Body of pancreas (tissue), 4 donors: Measurements from ENCODE around the gene MRPL21. TPM values are rescaled to one million over a fixed set of nuclear protein-coding genes. Genes with fewer than 3 reads are reported as not detected.
A peak's percentile ranks its signal among the peaks of the same experiment; 100 is the strongest.

Experiments
- ATAC-seq: fragments of 150-250 bp; one replicate; pipeline ENCODE4 v1.9.1; 2016
- DNase-seq, 4 donors: peaks; one replicate each; pipeline ENCODE4 v3.0.0-alpha.2; 2019
- H3K27ac ChIP-seq, 4 donors: fragments of 200-600 bp; sonication (generic); 1 replicate in 3 of 4; 2 replicates in 1 of 4; pipeline versions ENCODE4 v1.5.1 to v1.6.1; 2016 to 2019; ENCODE audit warnings: mild to moderate bottlenecking in 1 of 4, mixed read lengths in 1 of 4, moderate library complexity in 1 of 4
- H3K27me3 ChIP-seq, 2 donors: fragments of 200-600 bp; sonication (generic); one replicate each; pipeline ENCODE4 v1.6.0; 2016; ENCODE audit warnings: mild to moderate bottlenecking in 1 of 2
- H3K36me3 ChIP-seq, 2 donors: fragments of 200-600 bp; sonication (generic); replicated peaks in 1 of 2; 2 replicates each; pipeline ENCODE4 v1.5.1; 2016; ENCODE audit warnings: low read depth in 2 of 2; ENCODE audit not compliant: insufficient read depth in 1 of 2
- H3K4me1 ChIP-seq: fragments of 200-600 bp; sonication (generic); one replicate; pipeline ENCODE4 v1.6.0; 2016
- H3K4me3 ChIP-seq, 2 donors: fragments of 200-600 bp; sonication (generic); 1 replicate in 1 of 2; 2 replicates in 1 of 2; pipeline ENCODE4 v1.5.1; 2016 to 2019
- H3K9me3 ChIP-seq, 3 donors: fragments of 200-600 bp; sonication (generic); 1 replicate in 2 of 3; 2 replicates in 1 of 3; pipeline ENCODE4 v1.5.1; 2016
- CTCF ChIP-seq, 7 experiments: fragments of 450-650 bp in 4 of 7; fragments of 200-600 bp in 3 of 7; sonication (generic) in 3 of 7; IDR thresholded peaks; one replicate each; pipeline ENCODE4 v1.5.1; 2016 to 2019; ENCODE audit warnings: antibody characterized with exemption in 7 of 7
- POLR2A ChIP-seq, 3 donors: fragments of 450-650 bp; IDR thresholded peaks; one replicate each; pipeline ENCODE4 v1.6.1; 2016; ENCODE audit warnings: antibody characterized with exemption in 3 of 3, mild to moderate bottlenecking in 2 of 3
- WGBS, 2 donors: methylation state at CpG; one replicate each; pipeline ENCODE4 v1.1.5; 2017; 5-methylcytosine and 5-hydroxymethylcytosine counted together
- intact Hi-C: fragments of 100-400 bp; cut with DNase I; formaldehyde crosslinking; loops from one replicate; pipeline ENCODE4 v1.15.1; 2023
- total RNA-seq, 2 donors: library from RNA; depleted of rRNA; stranded (reverse); fragments of >200 nt; gene quantifications; one replicate each; pipeline ENCODE4 v1.1.0, GENCODE V29; 2016

Gene MRPL21
- 10 to 100 TPM; 21.8 to 45.7 TPM for total RNA-seq

- peaks cover 0 to 7% of the 10 kb centered on the region in 2 donors for H3K36me3 ChIP-seq
- ATAC-seq, result peak; percentile 93
- H3K4me1 ChIP-seq, result peaks cover 27% of the 10 kb centered on the region
- intact Hi-C loops, result no loop called here
- peak within 1 kb of the TSS; percentile 33 to 95 for H3K4me3 ChIP-seq
- 0 to 1% methylated on average over 13 to 75 of the region's 78 CpGs for WGBS, 2 donors
- H3K27ac ChIP-seq, result peak within 1 kb of the TSS; percentile 1 to 83 (median 70)
- no peaks in the 10 kb centered on the region for H3K27me3 ChIP-seq
- no peaks in the 10 kb centered on the region for H3K9me3 ChIP-seq
- TF ChIP-seq CTCF (IDR thresholded peaks at IDR 0.05) (peak in 1 of 7 experiments; percentile 6), POLR2A (IDR thresholded peaks at IDR 0.05) (peak; percentile 14 to 70 (median 66))
- DNase-seq, result peak; percentile 84 to 87 (median 84)
Observed at GRCh38 chr11:68903288-68904247, at the start of gene MRPL21, which contains the start of gene IGHMBP2. MRPL21 (minus strand) TSS chr11:68903832; CDS start chr11:68903810, 22 bp downstream. IGHMBP2 (plus strand) TSS chr11:68903891; CDS start chr11:68903953, 62 bp downstream.

- ATAC-seq, result no peak
- no peaks in the 10 kb centered on the region for H3K27me3 ChIP-seq
- H3K9me3 ChIP-seq, result no peaks in the 10 kb centered on the region
- H3K36me3 ChIP-seq, result no peaks in the 10 kb centered on the region
- WGBS, 2 donors, result 74 to 78% methylated on average over 2 to 9 of the region's 9 CpGs
- H3K4me3 ChIP-seq, result no peak overlapping the region
- H3K27ac ChIP-seq, result no peak overlapping the region
- intact Hi-C loops, result no loop called here
- TF ChIP-seq POLR2A (IDR thresholded peaks at IDR 0.05) (no peak), CTCF (IDR thresholded peaks at IDR 0.05) (no peak)
- no peak for DNase-seq
- peaks cover 14% of the 10 kb centered on the region for H3K4me1 ChIP-seq
Observed at GRCh38 chr11:68950762-68951161, 47.1 kb upstream of the MRPL21 start.

- no peaks in the 10 kb centered on the region for H3K9me3 ChIP-seq
- H3K4me1 ChIP-seq, result peaks cover 11% of the 10 kb centered on the region
- H3K27ac ChIP-seq, result no peak overlapping the region
- WGBS, 2 donors, result 69 to 73% methylated on average over 5 of the region's 5 CpGs
- TF ChIP-seq CTCF (IDR thresholded peaks at IDR 0.05) (no peak), POLR2A (IDR thresholded peaks at IDR 0.05) (no peak)
- ATAC-seq (no peak), DNase-seq (no peak)
- H3K36me3 ChIP-seq, result no peaks in the 10 kb centered on the region
- no peaks in the 10 kb centered on the region for H3K27me3 ChIP-seq
- no peak overlapping the region for H3K4me3 ChIP-seq
- intact Hi-C loops, result no loop called here
Observed at GRCh38 chr11:68950270-68950669, 46.6 kb upstream of the MRPL21 start.

- H3K4me3 ChIP-seq, result no peak overlapping the region
- ATAC-seq (no peak), DNase-seq (no peak)
- intact Hi-C loops, result no loop called here
- H3K27me3 ChIP-seq, result no peaks in the 10 kb centered on the region
- no peaks in the 10 kb centered on the region for H3K36me3 ChIP-seq
- peaks cover 6% of the 10 kb centered on the region for H3K4me1 ChIP-seq
- H3K27ac ChIP-seq, result no peak overlapping the region
- WGBS, 2 donors, result 91 to 93% methylated on average over 17 of the region's 17 CpGs
- no peaks in the 10 kb centered on the region for H3K9me3 ChIP-seq
- TF ChIP-seq CTCF (IDR thresholded peaks at IDR 0.05) (no peak), POLR2A (IDR thresholded peaks at IDR 0.05) (no peak)
Observed at GRCh38 chr11:68948935-68949334, 45.3 kb upstream of the MRPL21 start.
